Activated naive CD8-positive, alpha-beta T cell treated with anti-CD3 and anti-CD28 coated beads, Interleukin-2, amount 50 U/mL, for 16 hours (primary cell): ENCODE data around the gene MMP10.
"Not testable (repeated sequence)": the region's sequence is repeated elsewhere in the genome, so short reads cannot be mapped to it uniquely, and the experiment has no call there.

ENCODE experiments used
- DNase-seq: peaks from one replicate; pipeline ENCODE4 v3.0.0-alpha.2; 2020; ENCODE audit warnings: low read depth, low spot score

The MMP10 gene

GRCh38 chr11:102783720-102784119 lies 3.3 kb upstream of the MMP10 start:
- DNase-seq = no peak

- DNase-seq = no peak
Measured at GRCh38 chr11:102783016-102783415, 2.6 kb upstream of the MMP10 start.

GRCh38 chr11:102781676-102782075 lies 1.2 kb upstream of the MMP10 start:
- DNase-seq = no peak

- DNase-seq = no peak
Measured at GRCh38 chr11:102776454-102776853, 4.0 kb downstream of the MMP10 start.

- DNase-seq = no peak
Measured at GRCh38 chr11:102773386-102773785, 7.0 kb downstream of the MMP10 start.

GRCh38 chr11:102771351-102771750 lies 9.1 kb downstream of the MMP10 start:
- no peak for DNase-seq

GRCh38 chr11:102770191-102770590 lies 10.2 kb downstream of the MMP10 start:
- DNase-seq = no peak

- no peak for DNase-seq
Measured at GRCh38 chr11:102767800-102768199, 12.6 kb downstream of the MMP10 start.

- no peak for DNase-seq
Measured at GRCh38 chr11:102763440-102763839, 17.0 kb downstream of the MMP10 start.

- no peak for DNase-seq
Measured at GRCh38 chr11:102762361-102762767, 18.1 kb downstream of the MMP10 start.

GRCh38 chr11:102761646-102762238 lies 18.7 kb downstream of the MMP10 start:
- no peak for DNase-seq

- no peak for DNase-seq
Measured at GRCh38 chr11:102760344-102761035, 19.9 kb downstream of the MMP10 start.

- DNase-seq = no peak
Measured at GRCh38 chr11:102757823-102758549, 22.4 kb downstream of the MMP10 start.

- no peak for DNase-seq
Measured at GRCh38 chr11:102753267-102753666, 27.2 kb downstream of the MMP10 start.

GRCh38 chr11:102751673-102752072 lies 28.8 kb downstream of the MMP10 start:
- DNase-seq = no peak

GRCh38 chr11:102749101-102749722 lies 31.2 kb downstream of the MMP10 start:
- no peak for DNase-seq

GRCh38 chr11:102746746-102747578 lies 33.5 kb downstream of the MMP10 start:
- not testable (repeated sequence) for DNase-seq

GRCh38 chr11:102734650-102735049 lies 45.8 kb downstream of the MMP10 start:
- no peak for DNase-seq

GRCh38 chr11:102733232-102733875 lies 47.1 kb downstream of the MMP10 start:
- DNase-seq = no peak

GRCh38 chr11:102730944-102731343 lies 49.5 kb downstream of the MMP10 start:
- DNase-seq = not testable (repeated sequence)
